Natural killer cell (primary cell): ENCODE data around the gene MPDU1. TPM values are rescaled to one million over a fixed set of nuclear protein-coding genes. Genes with fewer than 3 reads are reported as not detected.
A peak's percentile ranks its signal among the peaks of the same experiment; 100 is the strongest.

Source experiments
- ATAC-seq, 3 donors: fragments of 150-1000 bp in 2 of 3; fragments of 200-7000 bp in 1 of 3; cut with Tn5 transposase; 1 replicate in 1 of 3; 2 replicates in 2 of 3; pipeline ENCODE4 v1.10.0; 2021; ENCODE audit warnings: mild to moderate bottlenecking in 2 of 3, moderate library complexity in 2 of 3
- DNase-seq, 2 donors: peaks; one replicate each; pipeline versions ENCODE4 v3.0.0 to v3.0.0-alpha.2; 2013 to 2021; ENCODE audit warnings: mixed read lengths in 1 of 2
- H3K27ac ChIP-seq: one replicate; pipeline ENCODE4 v1.5.1; 2013; ENCODE audit warnings: mild to moderate bottlenecking, low read length
- H3K27me3 ChIP-seq: one replicate; pipeline ENCODE4 v1.6.1; 2013; ENCODE audit warnings: low read length; ENCODE audit not compliant: control insufficient read depth, insufficient read depth
- H3K36me3 ChIP-seq: one replicate; pipeline ENCODE4 v1.6.1; 2013; ENCODE audit warnings: low read length; ENCODE audit not compliant: control insufficient read depth, insufficient read depth
- H3K4me1 ChIP-seq: one replicate; pipeline ENCODE4 v1.6.1; 2013; ENCODE audit warnings: low read length; ENCODE audit not compliant: control insufficient read depth, insufficient read depth
- H3K4me3 ChIP-seq: one replicate; pipeline ENCODE4 v1.5.1; 2013; ENCODE audit warnings: low read length
- H3K9me3 ChIP-seq: one replicate; pipeline ENCODE4 v1.6.1; 2013; ENCODE audit warnings: low read length; ENCODE audit not compliant: control insufficient read depth, insufficient read depth
- H3K27ac Mint-ChIP-seq, 2 donors: one replicate each; pipeline ENCODE4 v1.8.0; 2022; ENCODE audit warnings: mild to moderate bottlenecking in 2 of 2, mixed read lengths in 2 of 2, moderate library complexity in 1 of 2
- H3K27me3 Mint-ChIP-seq, 2 donors: one replicate each; pipeline ENCODE4 v1.8.0; 2022; ENCODE audit warnings: low read depth in 2 of 2, mixed read lengths in 2 of 2
- H3K36me3 Mint-ChIP-seq: one replicate; pipeline ENCODE4 v1.8.0; 2022; ENCODE audit warnings: mixed read lengths
- H3K4me1 Mint-ChIP-seq, 2 donors: one replicate each; pipeline ENCODE4 v1.8.0; 2022; ENCODE audit warnings: mixed read lengths in 2 of 2
- H3K4me3 Mint-ChIP-seq: one replicate; pipeline ENCODE4 v1.8.0; 2022; ENCODE audit warnings: mild to moderate bottlenecking, moderate library complexity, mixed read lengths
- H3K9me3 Mint-ChIP-seq, 2 donors: one replicate each; pipeline ENCODE4 v1.8.0; 2022; ENCODE audit warnings: mixed read lengths in 2 of 2
- CTCF ChIP-seq: fragments of 200-600 bp; IDR thresholded peaks from one replicate; pipeline ENCODE4 v1.8.0; 2022; ENCODE audit warnings: antibody characterized with exemption
- WGBS: methylation state at CpG from one replicate; pipeline ENCODE4 v1.1.7; 2013; ENCODE audit warnings: missing lambda C conversion rate; ENCODE audit not compliant: insufficient coverage; 5-methylcytosine and 5-hydroxymethylcytosine counted together
- intact Hi-C: fragments of 100-400 bp; cut with micrococcal nuclease; formaldehyde crosslinking; loops from one replicate; pipeline ENCODE4 v1.14.2; 2022
- total RNA-seq, 4 donors: library from RNA; stranded (reverse); fragments of 120-200 nt in 1 of 4; gene quantifications; one replicate each; pipeline versions ENCODE4 v1.2.3 to v1.2.4, GENCODE V29; 2013 to 2022

MPDU1 gene
- total RNA-seq, 3 donors from 2014 or later (not counting 1 experiment from before 2014, with no cell fraction given): 26.3 to 29.2 (median 27.1) TPM

GRCh38 chr17:7610641-7611040 lies 27.0 kb downstream of the MPDU1 start:
- ATAC-seq (no peak), DNase-seq (no peak)
- peaks cover 3% of the 10 kb centered on the region for H3K36me3 ChIP-seq
- Mint-ChIP-seq H3K36me3 (no peaks in the 10 kb centered on the region), H3K27ac (no peak overlapping the region), H3K4me3 (no peak overlapping the region), H3K27me3 (no peaks in the 10 kb centered on the region), H3K9me3 (no peaks in the 10 kb centered on the region), H3K4me1 (peaks cover 37 to 63% of the 10 kb centered on the region in 2 donors)
- no peak overlapping the region for H3K27ac ChIP-seq
- H3K4me3 ChIP-seq: no peak overlapping the region
- intact Hi-C loops: no loop called here
- TF ChIP-seq CTCF: no peak
- H3K4me1 ChIP-seq: peaks cover 16% of the 10 kb centered on the region
- H3K9me3 ChIP-seq: no peaks in the 10 kb centered on the region
- 100% methylated on average over 2 of the region's 2 CpGs for WGBS
- no peaks in the 10 kb centered on the region for H3K27me3 ChIP-seq

- 100% methylated on average over 3 of the region's 3 CpGs for WGBS
- H3K4me1 Mint-ChIP-seq: peaks cover 29 to 53% of the 10 kb centered on the region in 2 donors
These were observed 28.1 kb downstream of the MPDU1 start for GRCh38 chr17:7611635-7612293.

GRCh38 chr17:7612294-7612640 lies 28.6 kb downstream of the MPDU1 start:
- ATAC-seq: no peak
- H3K4me3 ChIP-seq: no peak overlapping the region
- Mint-ChIP-seq H3K4me3 (peak overlapping the region; percentile 91), H3K27ac (peak overlapping the region; percentile 94 to 95), H3K36me3 (no peaks in the 10 kb centered on the region), H3K27me3 (no peaks in the 10 kb centered on the region), H3K4me1 (peaks cover 29 to 53% of the 10 kb centered on the region in 2 donors), H3K9me3 (no peaks in the 10 kb centered on the region)
- no peak overlapping the region for H3K27ac ChIP-seq
- 100% methylated on average over 1 of the region's 1 CpG for WGBS
- no peaks in the 10 kb centered on the region for H3K27me3 ChIP-seq
- intact Hi-C loops: no loop called here
- peaks cover 17% of the 10 kb centered on the region for H3K4me1 ChIP-seq
- no peak for DNase-seq
- no peak for TF ChIP-seq CTCF
- H3K36me3 ChIP-seq: no peaks in the 10 kb centered on the region
- H3K9me3 ChIP-seq: no peaks in the 10 kb centered on the region

More at GRCh38 chr17:7611635-7612293, 28.1 kb downstream of the MPDU1 start:
- peaks cover 17% of the 10 kb centered on the region for H3K4me1 ChIP-seq
- no peak for TF ChIP-seq CTCF
- no peaks in the 10 kb centered on the region for H3K27me3 ChIP-seq
- Mint-ChIP-seq H3K9me3 (no peaks in the 10 kb centered on the region), H3K4me3 (peak overlapping the region; percentile 91), H3K27ac (peak overlapping the region; percentile 94 to 95), H3K36me3 (no peaks in the 10 kb centered on the region), H3K27me3 (no peaks in the 10 kb centered on the region)
- ATAC-seq: no peak
- H3K27ac ChIP-seq: no peak overlapping the region
- H3K4me3 ChIP-seq: no peak overlapping the region
- intact Hi-C loops: no loop called here
- H3K36me3 ChIP-seq: no peaks in the 10 kb centered on the region
- no peak for DNase-seq
- no peaks in the 10 kb centered on the region for H3K9me3 ChIP-seq
